Effector memory CD4-positive, alpha-beta T cell (primary cell): Measurements from ENCODE around the gene FMO2.
"Not testable (repeated sequence)": the region's sequence is repeated elsewhere in the genome, so short reads cannot be mapped to it uniquely, and the experiment has no call there.

Experiments used
- DNase-seq, 3 donors: peaks; one replicate each; pipeline ENCODE4 v3.0.0-alpha.2; 2020
- H3K27ac ChIP-seq: 2 replicates; pipeline ENCODE4 v1.7.0; 2013; ENCODE audit warnings: mild to moderate bottlenecking, low read length, moderate library complexity; ENCODE audit not compliant: insufficient read depth, poor library complexity, severe bottlenecking
- H3K27me3 ChIP-seq: replicated peaks from 2 replicates; pipeline ENCODE4 v1.7.0; 2013; ENCODE audit warnings: mild to moderate bottlenecking, low read length; ENCODE audit not compliant: insufficient read depth, control insufficient read depth, poor library complexity, severe bottlenecking
- H3K36me3 ChIP-seq: 2 replicates; pipeline ENCODE4 v1.7.0; 2013; ENCODE audit warnings: mild to moderate bottlenecking, low read length, moderate library complexity; ENCODE audit not compliant: control insufficient read depth, insufficient read depth
- H3K4me1 ChIP-seq: 2 replicates; pipeline ENCODE4 v1.7.0; 2013; ENCODE audit warnings: low read length, mild to moderate bottlenecking; ENCODE audit not compliant: control insufficient read depth, insufficient read depth, poor library complexity, severe bottlenecking
- H3K4me3 ChIP-seq: 2 replicates; pipeline ENCODE4 v1.7.0; 2013; ENCODE audit warnings: low read length, low read depth, mild to moderate bottlenecking; ENCODE audit not compliant: insufficient read depth, poor library complexity, severe bottlenecking
- H3K9me3 ChIP-seq: 2 replicates; pipeline ENCODE4 v1.7.0; 2013; ENCODE audit warnings: mild to moderate bottlenecking, low read length, moderate library complexity; ENCODE audit not compliant: control insufficient read depth

FMO2 gene

DNA sequence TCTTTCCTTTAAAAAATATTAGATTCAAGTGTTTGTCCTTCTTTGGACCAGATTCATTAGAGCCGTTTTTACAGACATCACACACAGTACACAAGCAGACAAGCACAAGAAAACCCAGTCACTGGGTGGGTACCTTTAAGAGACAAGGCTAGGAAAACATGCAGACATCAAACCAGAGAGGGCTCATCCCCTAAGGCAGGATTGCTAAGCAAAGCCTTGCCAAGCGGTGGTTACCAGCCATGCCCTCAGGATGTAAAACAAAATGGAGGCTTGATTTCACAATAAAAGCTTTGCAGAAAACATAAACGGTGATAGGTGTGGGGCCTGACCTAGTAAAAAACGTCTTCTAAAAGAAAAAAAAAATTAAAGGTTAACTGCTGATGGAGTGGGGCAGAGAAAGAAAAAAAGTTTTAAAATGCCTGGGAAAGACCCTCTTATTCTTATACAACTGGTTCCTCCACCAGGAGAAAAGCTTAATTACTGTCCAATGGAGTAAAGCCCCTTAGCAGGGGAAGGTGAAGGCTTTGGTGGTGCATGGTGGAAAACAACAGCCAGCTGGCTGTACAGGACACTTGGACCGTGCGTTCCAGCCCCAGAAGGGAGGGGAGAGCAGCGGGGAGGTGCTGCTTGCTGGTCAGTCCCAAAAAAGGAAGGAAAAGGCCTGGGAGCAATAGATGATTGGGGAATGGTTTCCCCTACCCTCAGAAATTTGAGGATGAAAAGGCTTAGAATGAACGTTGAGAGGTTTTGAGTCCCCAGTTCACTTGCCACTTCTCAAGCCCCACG, 32.8 kb downstream of the FMO2 start:
- H3K36me3 ChIP-seq, result no peaks in the 10 kb centered on the region
- H3K4me1 ChIP-seq, result no peaks in the 10 kb centered on the region
- no peak overlapping the region for H3K4me3 ChIP-seq
- no peak for DNase-seq
- H3K27me3 ChIP-seq, result no peaks in the 10 kb centered on the region
- no peak overlapping the region for H3K27ac ChIP-seq
- H3K9me3 ChIP-seq, result no peaks in the 10 kb centered on the region

DNA sequence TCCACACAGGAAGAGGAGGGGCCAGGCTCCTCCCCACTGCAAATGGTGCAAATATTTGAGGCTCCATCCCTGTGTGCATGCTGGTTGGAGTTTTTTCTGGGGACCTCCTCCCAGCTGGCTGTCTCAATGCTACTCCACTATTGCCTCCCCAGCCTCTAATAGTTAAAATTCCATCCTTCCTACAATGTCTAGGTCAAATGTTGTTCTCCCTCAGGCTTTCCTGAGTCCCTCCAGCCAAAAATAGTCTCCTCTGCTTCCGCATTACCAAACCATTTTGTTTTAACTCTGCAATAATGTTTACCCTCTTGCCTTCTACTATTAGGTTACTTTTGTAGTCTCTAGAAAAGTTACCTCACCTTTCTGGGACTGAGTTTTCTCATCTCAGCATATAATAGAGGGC, 33.6 kb downstream of the FMO2 start:
- Histone ChIP-seq H3K36me3 (no peaks in the 10 kb centered on the region), H3K27ac (no peak overlapping the region), H3K4me1 (no peaks in the 10 kb centered on the region), H3K27me3 (no peaks in the 10 kb centered on the region), H3K4me3 (no peak overlapping the region), H3K9me3 (no peaks in the 10 kb centered on the region)
- no peak for DNase-seq

DNA sequence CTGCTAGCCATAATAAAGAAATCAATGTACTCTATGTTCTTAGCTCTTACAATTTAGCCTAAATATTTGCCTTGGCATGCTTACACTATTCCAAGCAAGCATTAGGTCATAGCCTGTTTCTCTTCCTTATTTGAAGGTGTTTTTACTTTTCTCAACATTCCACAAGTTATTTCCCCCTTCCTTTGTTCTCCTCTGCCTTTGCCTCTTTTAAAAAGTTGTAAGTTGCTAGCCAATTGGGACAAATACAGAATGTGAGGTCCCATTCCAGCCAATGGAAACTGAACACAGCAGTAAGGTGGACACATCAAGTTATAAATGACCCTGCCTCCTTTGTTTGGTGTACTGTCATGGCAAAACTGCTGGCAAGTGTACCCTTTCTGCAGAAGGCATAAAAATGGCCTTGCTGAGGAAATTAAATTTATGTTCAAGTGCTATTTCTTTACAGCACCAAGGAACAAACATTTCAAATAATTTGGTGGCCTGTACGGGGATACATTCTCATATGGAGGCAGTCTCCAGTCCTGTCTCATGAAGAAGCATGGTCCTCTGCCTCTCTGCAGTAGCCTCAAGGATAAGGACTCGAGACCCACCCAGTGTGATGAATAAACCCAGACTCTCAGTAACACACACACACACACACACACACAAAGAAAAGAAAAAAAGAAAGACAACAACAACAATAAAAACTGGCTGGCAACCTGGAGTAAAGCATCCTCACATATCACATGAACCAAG, 34.4 kb downstream of the FMO2 start:
- no peak overlapping the region for H3K4me3 ChIP-seq
- no peak for DNase-seq

DNA sequence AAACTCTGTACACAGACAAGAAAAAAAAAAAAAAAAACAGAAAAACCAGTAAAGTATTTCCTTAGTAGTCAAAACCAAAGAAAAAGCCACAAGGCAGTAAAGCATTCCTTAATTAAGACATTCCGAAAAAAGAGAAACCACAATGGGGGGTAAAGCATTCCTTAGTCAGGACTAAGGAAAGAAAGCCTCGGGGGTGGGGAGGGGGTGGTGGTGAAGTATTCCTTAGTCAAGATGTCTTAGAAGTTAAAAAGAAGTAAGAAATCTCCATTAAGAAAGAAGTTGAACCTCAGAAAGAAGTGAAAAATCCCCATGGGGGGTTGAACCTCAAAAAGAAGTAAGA, 35.0 kb downstream of the FMO2 start:
- Histone ChIP-seq H3K4me3 (no peak overlapping the region), H3K27ac (no peak overlapping the region), H3K27me3 (no peaks in the 10 kb centered on the region), H3K9me3 (no peaks in the 10 kb centered on the region), H3K36me3 (no peaks in the 10 kb centered on the region), H3K4me1 (no peaks in the 10 kb centered on the region)
- no peak for DNase-seq

More for the DNA sequence above, 34.4 kb downstream of the FMO2 start:
- no peaks in the 10 kb centered on the region for H3K36me3 ChIP-seq
- H3K9me3 ChIP-seq, result no peaks in the 10 kb centered on the region
- no peaks in the 10 kb centered on the region for H3K27me3 ChIP-seq
- H3K4me1 ChIP-seq, result no peaks in the 10 kb centered on the region
- H3K27ac ChIP-seq, result no peak overlapping the region

DNA sequence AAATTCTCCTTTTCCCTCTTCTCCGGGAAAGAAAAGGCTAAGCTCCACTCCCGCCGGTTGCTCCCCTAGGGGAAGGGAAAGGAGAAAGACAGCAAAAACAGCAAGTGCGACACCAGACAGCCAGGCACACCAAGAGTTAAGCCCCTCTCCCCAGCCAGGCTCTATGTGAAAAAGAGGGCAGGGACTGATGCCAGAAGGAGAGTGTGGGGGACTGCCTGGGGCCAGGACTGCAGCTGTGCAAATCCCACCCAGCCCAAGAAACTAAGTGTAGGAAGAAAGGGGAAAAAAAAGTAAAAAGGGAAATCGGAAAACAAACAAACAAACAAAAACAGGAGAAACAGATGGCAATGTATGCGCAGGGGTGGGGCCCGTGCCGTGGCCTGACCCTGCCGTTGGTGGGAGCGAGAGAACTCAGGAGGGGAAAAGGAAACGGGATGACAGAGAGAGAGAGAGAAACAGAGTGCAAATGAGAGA, 35.5 kb downstream of the FMO2 start:
- Histone ChIP-seq H3K4me3 (no peak overlapping the region), H3K36me3 (no peaks in the 10 kb centered on the region), H3K9me3 (no peaks in the 10 kb centered on the region), H3K27ac (no peak overlapping the region), H3K27me3 (no peaks in the 10 kb centered on the region), H3K4me1 (no peaks in the 10 kb centered on the region)
- DNase-seq, result no peak

DNA sequence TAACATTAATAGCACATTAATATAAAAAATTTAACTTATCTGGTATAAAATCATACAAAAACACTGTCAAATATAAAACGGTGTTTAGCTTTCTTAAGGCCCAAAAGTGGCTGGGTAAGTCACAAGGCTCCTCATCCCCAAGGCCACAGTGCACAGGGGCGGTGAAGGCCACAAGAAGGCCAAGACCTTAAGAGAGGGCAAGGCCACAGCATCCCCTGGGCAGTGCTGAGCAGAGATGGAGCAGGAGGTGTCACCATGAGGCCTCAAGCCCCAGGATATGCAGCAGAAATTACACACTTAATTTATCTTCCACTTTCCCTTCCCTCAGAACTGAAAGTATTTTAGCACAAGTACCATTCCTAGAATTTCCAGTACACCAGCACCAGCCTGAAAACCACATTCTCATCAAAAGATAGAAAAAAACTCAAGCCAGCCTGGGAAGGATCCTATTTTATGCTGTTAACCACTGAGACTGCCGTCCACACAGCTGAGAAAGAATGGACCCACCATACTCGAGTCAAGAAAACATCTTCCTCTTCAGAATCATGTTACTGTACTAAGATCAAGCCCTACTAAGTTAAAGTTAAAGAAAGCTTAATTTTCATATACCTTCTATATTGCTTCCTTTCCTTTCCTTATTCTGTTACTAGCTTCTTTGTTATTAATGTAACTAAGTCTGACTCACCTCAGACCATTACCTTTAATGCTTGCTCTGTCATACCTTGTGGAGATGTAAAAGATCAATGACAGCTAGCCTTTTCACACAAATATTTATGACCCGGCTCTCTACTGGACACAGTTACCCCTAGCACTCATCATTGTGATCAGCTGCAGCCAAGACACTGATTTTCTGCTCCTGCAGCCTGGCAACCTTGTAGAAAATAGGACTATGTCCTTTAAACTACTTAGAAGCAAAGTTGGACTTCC, 36.8 kb downstream of the FMO2 start:
- Histone ChIP-seq H3K27ac (no peak overlapping the region), H3K4me1 (no peaks in the 10 kb centered on the region), H3K27me3 (no peaks in the 10 kb centered on the region), H3K36me3 (no peaks in the 10 kb centered on the region), H3K4me3 (no peak overlapping the region), H3K9me3 (no peaks in the 10 kb centered on the region)
- no peak for DNase-seq

DNA sequence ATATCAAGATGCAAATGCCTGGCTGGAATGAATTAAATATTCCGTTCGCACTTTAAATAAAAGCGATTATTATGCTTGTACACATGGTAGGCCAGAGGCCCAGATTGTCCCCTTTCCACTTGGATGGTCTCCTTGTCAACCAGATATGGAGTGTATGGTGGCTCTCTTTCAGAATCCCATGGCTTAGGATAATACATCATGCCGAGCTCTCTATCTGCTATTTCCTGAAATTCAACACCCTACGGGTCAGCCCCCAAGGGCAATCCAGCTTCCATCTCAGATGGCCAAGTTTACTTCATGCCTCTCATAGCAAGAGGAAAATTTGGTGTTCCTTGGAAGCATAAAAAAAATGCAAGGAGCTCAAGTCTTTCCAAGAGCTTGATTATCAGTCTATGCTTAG, 37.8 kb downstream of the FMO2 start:
- no peaks in the 10 kb centered on the region for H3K9me3 ChIP-seq
- DNase-seq, result no peak
- H3K27me3 ChIP-seq, result no peaks in the 10 kb centered on the region
- no peaks in the 10 kb centered on the region for H3K36me3 ChIP-seq
- H3K4me3 ChIP-seq, result no peak overlapping the region
- no peaks in the 10 kb centered on the region for H3K4me1 ChIP-seq
- no peak overlapping the region for H3K27ac ChIP-seq

DNA sequence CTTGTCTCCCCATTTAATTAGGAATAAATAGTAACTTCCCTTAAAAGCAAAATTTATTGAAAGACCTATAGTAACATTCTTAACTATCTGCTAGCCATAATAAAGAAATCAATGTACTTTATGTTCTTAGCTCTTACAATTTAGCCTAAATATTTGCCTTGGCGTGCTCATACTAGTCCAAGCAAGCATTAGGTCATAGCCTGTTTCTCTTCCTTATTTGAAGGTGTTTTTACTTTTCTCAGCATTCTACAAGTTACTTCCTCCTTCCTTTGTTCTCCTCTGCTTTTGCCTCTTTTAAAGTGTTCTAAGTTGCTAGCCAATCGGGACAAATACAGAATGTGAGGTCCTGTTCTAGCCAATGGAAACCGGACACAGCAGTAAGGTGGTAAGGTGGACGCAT, 39.2 kb downstream of the FMO2 start:
- not testable (repeated sequence) for DNase-seq, H3K4me1 ChIP-seq, H3K4me3 ChIP-seq, H3K27ac ChIP-seq, H3K9me3 ChIP-seq, H3K27me3 ChIP-seq, H3K36me3 ChIP-seq

DNA sequence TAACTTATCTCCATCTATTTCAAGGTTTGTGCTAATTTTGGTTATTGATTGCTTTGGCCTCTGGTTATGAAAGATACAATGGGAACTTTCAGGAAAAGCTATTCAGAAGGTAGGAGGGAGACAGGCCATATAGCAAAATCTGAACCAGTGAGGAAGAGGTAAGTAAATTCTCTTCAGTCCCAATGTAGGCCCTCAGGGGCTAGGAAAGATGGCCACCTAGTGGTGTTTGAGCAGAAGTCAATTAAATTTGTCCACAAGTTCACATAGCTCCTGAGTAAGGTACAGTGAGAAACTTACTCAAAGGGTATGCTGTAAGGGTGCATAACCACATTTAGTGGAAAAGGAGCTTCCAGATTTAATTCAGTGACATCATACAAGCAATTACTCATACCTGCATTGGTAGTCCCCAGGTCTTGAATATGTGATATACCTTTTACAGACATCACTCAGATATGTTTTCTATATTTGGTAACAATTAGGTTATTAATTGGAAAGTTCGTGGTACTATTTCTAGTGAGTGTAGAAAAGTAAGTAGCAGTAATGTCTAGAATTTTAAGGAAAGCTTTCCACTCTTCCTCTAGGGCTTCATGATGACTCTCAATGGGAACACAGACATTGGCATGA, 41.8 kb downstream of the FMO2 start:
- no peak overlapping the region for H3K4me3 ChIP-seq
- no peaks in the 10 kb centered on the region for H3K9me3 ChIP-seq
- H3K27me3 ChIP-seq, result no peaks in the 10 kb centered on the region
- no peak overlapping the region for H3K27ac ChIP-seq
- DNase-seq, result no peak
- no peaks in the 10 kb centered on the region for H3K4me1 ChIP-seq
- H3K36me3 ChIP-seq, result no peaks in the 10 kb centered on the region
